Measurements from ENCODE around the gene SPHK1. TPM values are rescaled to one million over a fixed set of nuclear protein-coding genes. Genes with fewer than 3 reads are reported as not detected.

Gene SPHK1
- total RNA-seq, 4 donors from 2014 or later: 10.5 to 17.9 (median 12.5) TPM

GRCh38 chr17:76376318-76377133 is 7.9 kb upstream of the SPHK1 start:
- Histone ChIP-seq H3K36me3 (no peaks in the 10 kb centered on the region), H3K27me3 (no peaks in the 10 kb centered on the region), H3K4me3 (no peak overlapping the region), H3K9me3 (no peaks in the 10 kb centered on the region), H3K27ac (no peak overlapping the region), H3K4me1 (peaks cover 16% of the 10 kb centered on the region)
- WGBS: 88% methylated on average over 2 of the region's 8 CpGs
- DNase-seq (ENCODE audit: low spot score in 2 of 2): no peak
- TF ChIP-seq POLR2AphosphoS5 (IDR thresholded peaks at IDR 0.05): no peak
- no peak for TF ChIP-seq POLR2A (IDR thresholded peaks at IDR 0.05)
- no peak for TF ChIP-seq CTCF (IDR thresholded peaks at IDR 0.05)
- no peak for TF ChIP-seq EP300 (IDR thresholded peaks at IDR 0.05)

- WGBS: 74% methylated on average over 5 of the region's 5 CpGs
- H3K36me3 ChIP-seq: no peaks in the 10 kb centered on the region
- H3K27me3 ChIP-seq: no peaks in the 10 kb centered on the region
- H3K27ac ChIP-seq: no peak overlapping the region
- H3K4me1 ChIP-seq: peaks cover 37% of the 10 kb centered on the region
- no peaks in the 10 kb centered on the region for H3K9me3 ChIP-seq
- H3K4me3 ChIP-seq: no peak overlapping the region
- no peak for TF ChIP-seq POLR2AphosphoS5 (IDR thresholded peaks at IDR 0.05)
- no peak for TF ChIP-seq EP300 (IDR thresholded peaks at IDR 0.05)
- no peak for TF ChIP-seq POLR2A (IDR thresholded peaks at IDR 0.05)
- TF ChIP-seq CTCF (IDR thresholded peaks at IDR 0.05): no peak
- no peak for DNase-seq (ENCODE audit: low spot score in 2 of 2)
Observed at GRCh38 chr17:76378548-76379274, 5.7 kb upstream of the SPHK1 start.

GRCh38 chr17:76379275-76379641 is 5.2 kb upstream of the SPHK1 start:
- 86% methylated on average over 11 of the region's 11 CpGs for WGBS
- H3K4me3 ChIP-seq: no peak overlapping the region
- H3K9me3 ChIP-seq: no peaks in the 10 kb centered on the region
- H3K36me3 ChIP-seq: no peaks in the 10 kb centered on the region
- no peaks in the 10 kb centered on the region for H3K27me3 ChIP-seq
- no peak overlapping the region for H3K27ac ChIP-seq
- peaks cover 43% of the 10 kb centered on the region for H3K4me1 ChIP-seq
- DNase-seq (ENCODE audit: low spot score in 2 of 2): no peak
- no peak for TF ChIP-seq EP300 (IDR thresholded peaks at IDR 0.05)

GRCh38 chr17:76379646-76380376 is 4.6 kb upstream of the SPHK1 start:
- Histone ChIP-seq H3K9me3 (no peaks in the 10 kb centered on the region), H3K36me3 (no peaks in the 10 kb centered on the region)
- TF ChIP-seq POLR2AphosphoS5 (IDR thresholded peaks at IDR 0.05) (no peak), EP300 (IDR thresholded peaks at IDR 0.05) (no peak), CTCF (IDR thresholded peaks at IDR 0.05) (no peak), POLR2A (IDR thresholded peaks at IDR 0.05) (no peak)

GRCh38 chr17:76381633-76382350 is 2.6 kb upstream of the SPHK1 start:
- no peak for TF ChIP-seq CTCF (IDR thresholded peaks at IDR 0.05)
- no peak for TF ChIP-seq POLR2AphosphoS5 (IDR thresholded peaks at IDR 0.05)
- no peak for TF ChIP-seq POLR2A (IDR thresholded peaks at IDR 0.05)
- TF ChIP-seq EP300 (IDR thresholded peaks at IDR 0.05): no peak
- no peak for DNase-seq (ENCODE audit: low spot score in 2 of 2)
- H3K36me3 ChIP-seq: no peaks in the 10 kb centered on the region
- peak overlapping the region; percentile 60 for H3K4me3 ChIP-seq
- H3K27ac ChIP-seq: no peak overlapping the region
- peaks cover 60% of the 10 kb centered on the region for H3K4me1 ChIP-seq
- H3K27me3 ChIP-seq: no peaks in the 10 kb centered on the region
- WGBS: 56% methylated on average over 19 of the region's 19 CpGs
- no peaks in the 10 kb centered on the region for H3K9me3 ChIP-seq

More at GRCh38 chr17:76379646-76380376, 4.6 kb upstream of the SPHK1 start:
- no peak for DNase-seq (ENCODE audit: low spot score in 2 of 2)
- H3K4me1 ChIP-seq: peaks cover 48% of the 10 kb centered on the region
- H3K27ac ChIP-seq: no peak overlapping the region
- H3K4me3 ChIP-seq: no peak overlapping the region
- H3K27me3 ChIP-seq: no peaks in the 10 kb centered on the region
- 88% methylated on average over 20 of the region's 21 CpGs for WGBS
